Measurements from ENCODE around the gene DACT1. TPM values are rescaled to one million over a fixed set of nuclear protein-coding genes. Genes with fewer than 3 reads are reported as not detected.

The DACT1 gene
- total RNA-seq, 1 experiment from 2014 or later: 4.4 TPM

- H3K4me3 Mint-ChIP-seq: no peak overlapping the region
- no peak for TF ChIP-seq CTCF (conservative IDR thresholded peaks at IDR 0.05)
- H3K27ac Mint-ChIP-seq: no peak overlapping the region
These were observed 24.3 kb downstream of the DACT1 start for GRCh38 chr14:58662018-58662417.

More at GRCh38 chr14:58662018-58662417, 24.3 kb downstream of the DACT1 start:
- H3K14ac ChIP-seq (ENCODE audit: insufficient read depth, low read length): no peak overlapping the region
- no peaks in the 10 kb centered on the region for H4K20me1 ChIP-seq (ENCODE audit: control insufficient read depth, insufficient read depth, insufficient read length)
- H4K91ac ChIP-seq (ENCODE audit: insufficient read length, low read depth, low read length): no peak overlapping the region
- no peak overlapping the region for H2AK5ac ChIP-seq (ENCODE audit: insufficient read length, low read length)
- no peak overlapping the region for H3T11ph ChIP-seq (ENCODE audit: low read length)
- H2AFZ ChIP-seq (ENCODE audit: low read length): no peak overlapping the region
- no peak overlapping the region for H3K9ac ChIP-seq (ENCODE audit: extremely low read depth, insufficient read length, low read length)
- H3K27me3 ChIP-seq (ENCODE audit: insufficient read depth, low read length): no peaks in the 10 kb centered on the region
- no peak overlapping the region for H4K5ac ChIP-seq (ENCODE audit: insufficient read length, low read depth, low read length)
- no peak overlapping the region for H3K18ac ChIP-seq (ENCODE audit: insufficient read length, low read depth, low read length)
- no peak overlapping the region for H4K8ac ChIP-seq (replicated peaks; ENCODE audit: insufficient read length, low read depth, low read length)
- H2BK15ac ChIP-seq (ENCODE audit: low read depth, low read length): no peak overlapping the region
- no peak overlapping the region for H3K56ac ChIP-seq (ENCODE audit: insufficient read length, low read depth, low read length)
- H2BK12ac ChIP-seq (ENCODE audit: insufficient read length, low read depth, low read length): no peak overlapping the region
- H3K4ac ChIP-seq (ENCODE audit: low read depth, low read length): no peak overlapping the region
- no peak overlapping the region for H2BK20ac ChIP-seq (ENCODE audit: low read depth, low read length, poor library complexity, severe bottlenecking)
- H3K79me1 ChIP-seq (ENCODE audit: insufficient read depth, low read depth, low read length, poor library complexity, severe bottlenecking): no peaks in the 10 kb centered on the region
- H3K9me3 ChIP-seq (ENCODE audit: control insufficient read depth, low read depth, low read length): no peaks in the 10 kb centered on the region
- DNase-seq: no peak
- no peaks in the 10 kb centered on the region for H3K36me3 Mint-ChIP-seq (ENCODE audit: insufficient read depth in 1 of 3, low read depth in 3 of 3)
- no peak overlapping the region for H3K4me2 ChIP-seq (ENCODE audit: insufficient read depth, insufficient read length, low read length)
- no peak overlapping the region for H3K27ac ChIP-seq (ENCODE audit: insufficient read length, low read depth, low read length)
- H2BK5ac ChIP-seq (ENCODE audit: insufficient read length, low read length): no peak overlapping the region
- no peak overlapping the region for H3K23ac ChIP-seq (ENCODE audit: insufficient read length, low read depth, low read length)
- H3K79me2 ChIP-seq (ENCODE audit: insufficient read depth, low read length): no peaks in the 10 kb centered on the region
- peaks cover 5 to 7% of the 10 kb centered on the region in 2 experiments; a peak in 3 of 4 replicates for H3K4me1 Mint-ChIP-seq
- no peaks in the 10 kb centered on the region for H3K27me3 Mint-ChIP-seq (ENCODE audit: low read depth)
- no peaks in the 10 kb centered on the region for H3K9me3 Mint-ChIP-seq
- no CpG with 5 or more reads among the region's 1 CpG for WGBS (ENCODE audit: extremely low coverage, insufficient read length, low lambda C conversion rate)
- no peak overlapping the region for H2BK120ac ChIP-seq (ENCODE audit: low read depth, low read length, poor library complexity, severe bottlenecking)
- peaks cover 3% of the 10 kb centered on the region; the same call in 1 of the 2 replicates for H3K4me1 ChIP-seq (ENCODE audit: insufficient read depth, low read length)
- no peaks in the 10 kb centered on the region for H3K23me2 ChIP-seq (ENCODE audit: insufficient read length, low read depth, low read length, poor library complexity, severe bottlenecking)
